Cardiac muscle cell (in vitro differentiated cells and primary cell): ENCODE measurements around the gene TMEM91. TPM values are rescaled to one million over a fixed set of nuclear protein-coding genes. Genes with fewer than 3 reads are reported as not detected.

Source experiments
- DNase-seq, 2 donors: peaks; one replicate each; pipeline versions ENCODE4 v3.0.0 to v3.0.0-alpha.2; 2010 to 2017; ENCODE audit warnings: low read depth in 1 of 2, low spot score in 1 of 2
- H3K27ac ChIP-seq: fragments of 200-600 bp; sonication (generic); 2 replicates; pipeline ENCODE4 v1.5.1; 2016
- H3K27me3 ChIP-seq: fragments of 200-600 bp; sonication (generic); 2 replicates; pipeline ENCODE4 v1.6.0; 2016; ENCODE audit warnings: control low read depth
- H3K36me3 ChIP-seq: fragments of 200-600 bp; sonication (generic); 2 replicates; pipeline ENCODE4 v1.5.1; 2016; ENCODE audit warnings: control low read depth
- H3K4me1 ChIP-seq: fragments of 200-600 bp; sonication (generic); 2 replicates; pipeline ENCODE4 v1.8.1; 2017; ENCODE audit warnings: low read depth, mild to moderate bottlenecking, mixed run types
- H3K4me3 ChIP-seq: fragments of 200-600 bp; sonication (generic); 2 replicates; pipeline ENCODE4 v1.5.1; 2016; ENCODE audit warnings: mild to moderate bottlenecking
- H3K9me3 ChIP-seq: fragments of 200-600 bp; sonication (generic); 2 replicates; pipeline ENCODE4 v1.5.1; 2017; ENCODE audit warnings: low read depth, mild to moderate bottlenecking, control low read depth
- CTCF ChIP-seq: IDR thresholded peaks from 2 replicates; pipeline ENCODE4 v1.5.1; 2012; ENCODE audit warnings: low read depth, mild to moderate bottlenecking, low read length
- polyA plus RNA-seq: library from polyadenylated mRNA; unstranded; fragments of >200 nt; fragmentation: Nextera tagmentation; extraction: Ambion mirVana; gene quantifications from 2 replicates; pipeline ENCODE4 v1.2.1, GENCODE V29; 2016
- total RNA-seq: library from RNA; depleted of rRNA; stranded (reverse); fragments of >200 nt; gene quantifications from 2 replicates; pipeline ENCODE4 v1.2.3, GENCODE V29; 2016

The TMEM91 gene
- total and polyA plus RNA-seq, 2 experiments from 2014 or later = 14.5 to 21.8 TPM

GRCh38 chr19:41411100-41411967 is 35.0 kb downstream of the TMEM91 start:
- no peaks in the 10 kb centered on the region for H3K9me3 ChIP-seq
- H3K27me3 ChIP-seq = no peaks in the 10 kb centered on the region
- TF ChIP-seq CTCF = no peak
- H3K4me3 ChIP-seq = no peak overlapping the region
- peaks cover 11% of the 10 kb centered on the region for H3K4me1 ChIP-seq
- H3K36me3 ChIP-seq = peaks cover 12% of the 10 kb centered on the region
- DNase-seq = no peak
- no peak overlapping the region for H3K27ac ChIP-seq

- Histone ChIP-seq H3K27ac (no peak overlapping the region), H3K27me3 (no peaks in the 10 kb centered on the region), H3K9me3 (no peaks in the 10 kb centered on the region), H3K36me3 (peaks cover 12% of the 10 kb centered on the region), H3K4me1 (peaks cover 11% of the 10 kb centered on the region), H3K4me3 (no peak overlapping the region)
- TF ChIP-seq CTCF = no peak
- DNase-seq = no peak
Observed at GRCh38 chr19:41411968-41412265, 35.6 kb downstream of the TMEM91 start.

- DNase-seq = no peak
- Histone ChIP-seq H3K27me3 (no peaks in the 10 kb centered on the region), H3K4me3 (no peak overlapping the region), H3K36me3 (peaks cover 12% of the 10 kb centered on the region), H3K27ac (no peak overlapping the region), H3K9me3 (no peaks in the 10 kb centered on the region), H3K4me1 (peaks cover 11% of the 10 kb centered on the region)
- TF ChIP-seq CTCF = no peak
Observed at GRCh38 chr19:41412953-41413352, 36.6 kb downstream of the TMEM91 start.

GRCh38 chr19:41413947-41414346 is 37.6 kb downstream of the TMEM91 start:
- H3K36me3 ChIP-seq = peaks cover 17% of the 10 kb centered on the region
- no peaks in the 10 kb centered on the region for H3K27me3 ChIP-seq
- H3K27ac ChIP-seq = no peak overlapping the region
- H3K4me1 ChIP-seq = peaks cover 9% of the 10 kb centered on the region
- no peak for TF ChIP-seq CTCF
- DNase-seq = no peak
- H3K9me3 ChIP-seq = no peaks in the 10 kb centered on the region
- no peak overlapping the region for H3K4me3 ChIP-seq

GRCh38 chr19:41414461-41414860 is 38.1 kb downstream of the TMEM91 start:
- Histone ChIP-seq H3K4me3 (no peak overlapping the region), H3K36me3 (peaks cover 20% of the 10 kb centered on the region), H3K4me1 (peaks cover 4% of the 10 kb centered on the region), H3K27ac (no peak overlapping the region), H3K9me3 (no peaks in the 10 kb centered on the region), H3K27me3 (no peaks in the 10 kb centered on the region)
- no peak for DNase-seq
- no peak for TF ChIP-seq CTCF
